ENCODE measurements around the gene GRIN2D.

- TF ChIP-seq POLR2A (IDR thresholded peaks at IDR 0.05; ENCODE audit: low read length) = no peak
- TF ChIP-seq GATA1 (IDR thresholded peaks at IDR 0.05; ENCODE audit: low read depth, low read length) = no peak
These were observed 30.6 kb upstream of the GRIN2D start for GRCh38 chr19:48362716-48363499.

Measured in erythroblast (primary cell).